Measurements from ENCODE around the gene FOXA2. TPM values are rescaled to one million over a fixed set of nuclear protein-coding genes. Genes with fewer than 3 reads are reported as not detected.

Gene FOXA2
- total and polyA plus RNA-seq, 4 donors: 0.60 to 0.83 (median 0.60) TPM; not detected in 1

- DNase-seq (ENCODE audit: low read depth in 4 of 6, low spot score in 6 of 6): no peak
- no peak overlapping the region for H3K27ac ChIP-seq (ENCODE audit: low read depth, low read length)
- no peak overlapping the region for H3K4me3 ChIP-seq (ENCODE audit: low read depth, low read length)
- WGBS (ENCODE audit: insufficient coverage): no CpG with 5 or more reads among the region's 2 CpGs
- H3K27me3 ChIP-seq (ENCODE audit: control insufficient read depth, insufficient read depth, low read length): peaks cover 7% of the 10 kb centered on the region
- no peaks in the 10 kb centered on the region for H3K4me1 ChIP-seq (ENCODE audit: control insufficient read depth, insufficient read depth, low read length)
- H3K36me3 ChIP-seq (ENCODE audit: control insufficient read depth, insufficient read depth, low read length): no peaks in the 10 kb centered on the region
- no peaks in the 10 kb centered on the region for H3K9me3 ChIP-seq (ENCODE audit: control insufficient read depth, insufficient read depth, low read length)
Observed at GRCh38 chr20:22531756-22532155, 52.6 kb downstream of the FOXA2 start.

GRCh38 chr20:22531056-22531615 lies 53.2 kb downstream of the FOXA2 start:
- Histone ChIP-seq H3K36me3 (ENCODE audit: control insufficient read depth, insufficient read depth, low read length) (no peaks in the 10 kb centered on the region), H3K27ac (ENCODE audit: low read depth, low read length) (no peak overlapping the region), H3K4me3 (ENCODE audit: low read depth, low read length) (no peak overlapping the region), H3K27me3 (ENCODE audit: control insufficient read depth, insufficient read depth, low read length) (peaks cover 7% of the 10 kb centered on the region), H3K9me3 (ENCODE audit: control insufficient read depth, insufficient read depth, low read length) (no peaks in the 10 kb centered on the region), H3K4me1 (ENCODE audit: control insufficient read depth, insufficient read depth, low read length) (no peaks in the 10 kb centered on the region)
- no peak for DNase-seq (ENCODE audit: low read depth in 4 of 6, low spot score in 6 of 6)
- WGBS (ENCODE audit: insufficient coverage): 83% methylated on average over 8 of the region's 8 CpGs

Small RNA genes within 50 kb of the gene (small RNA-seq; reads per million reads assigned to genes)
- gene LINC00261 (ENCODE audit: low replicate concordance): not detected
